GM19467 (cell line): ENCODE results near the gene MSANTD7.
A peak's percentile ranks its signal among the peaks of the same experiment; 100 is the strongest.
"Not testable (repeated sequence)": the region's sequence is repeated elsewhere in the genome, so short reads cannot be mapped to it uniquely, and the experiment has no call there.

ENCODE experiments used
- ATAC-seq: cut with Tn5 transposase; IDR thresholded peaks from one replicate; pipeline ENCODE4 v1.9.1; 2021; ENCODE audit warnings: mild to moderate bottlenecking, moderate library complexity; ENCODE audit not compliant: unreplicated experiment

The MSANTD7 gene

GRCh38 chr10:14837003-14837756 is 926 bp upstream of the MSANTD7 start:
- no peak for ATAC-seq

- ATAC-seq: no peak
These were observed 637 bp downstream of the MSANTD7 start for GRCh38 chr10:14838582-14839304.

GRCh38 chr10:14839305-14839695 is 1.2 kb downstream of the MSANTD7 start:
- ATAC-seq: no peak

- ATAC-seq: no peak
These were observed 2.1 kb downstream of the MSANTD7 start for GRCh38 chr10:14840178-14840577.

- no peak for ATAC-seq
These were observed 5.4 kb downstream of the MSANTD7 start for GRCh38 chr10:14843327-14843988.

- ATAC-seq: no peak
These were observed 6.8 kb downstream of the MSANTD7 start for GRCh38 chr10:14844948-14845347.

- no peak for ATAC-seq
These were observed 14.1 kb downstream of the MSANTD7 start for GRCh38 chr10:14852236-14852635.

- no peak for ATAC-seq
These were observed 17.3 kb downstream of the MSANTD7 start for GRCh38 chr10:14855453-14855852.

GRCh38 chr10:14858338-14858960 is 20.3 kb downstream of the MSANTD7 start:
- ATAC-seq: no peak

- no peak for ATAC-seq
These were observed 20.9 kb downstream of the MSANTD7 start for GRCh38 chr10:14859043-14859442.

GRCh38 chr10:14859775-14860174 is 21.7 kb downstream of the MSANTD7 start:
- ATAC-seq: no peak

- ATAC-seq: no peak
These were observed 22.7 kb downstream of the MSANTD7 start for GRCh38 chr10:14860791-14861190.

- ATAC-seq: not testable (repeated sequence)
These were observed 26.4 kb downstream of the MSANTD7 start for GRCh38 chr10:14864466-14864865.

GRCh38 chr10:14864871-14865270 is 26.8 kb downstream of the MSANTD7 start:
- ATAC-seq: not testable (repeated sequence)

- no peak for ATAC-seq
These were observed 35.1 kb downstream of the MSANTD7 start for GRCh38 chr10:14873090-14873760.

- no peak for ATAC-seq
These were observed 37.8 kb downstream of the MSANTD7 start for GRCh38 chr10:14875941-14876340.

GRCh38 chr10:14876764-14877163 is 38.7 kb downstream of the MSANTD7 start:
- ATAC-seq: no peak

GRCh38 chr10:14878266-14879123 is 40.4 kb downstream of the MSANTD7 start, which contains the start of gene SUV39H2:
Gene SUV39H2, plus strand, starts transcription at chr10:14878866. Its CDS starts 23 bp downstream, at chr10:14878889.
- ATAC-seq: peak; percentile 84

- ATAC-seq: peak; percentile 11
These were observed 41.2 kb downstream of the MSANTD7 start for GRCh38 chr10:14879124-14879927.
